H1 (cell line): ENCODE data around the gene ZNF277. TPM values are rescaled to one million over a fixed set of nuclear protein-coding genes. Genes with fewer than 3 reads are reported as not detected.

Source experiments
- BACH1 ChIP-seq: IDR thresholded peaks from 2 replicates; pipeline ENCODE4 v1.6.1; 2012; ENCODE audit warnings: low read length, improper control_type of control experiment
- CTCF ChIP-seq, 3 experiments: IDR thresholded peaks; 1 replicate in 2 of 3; 2 replicates in 1 of 3; pipeline versions ENCODE4 v1.5.1 to v1.6.1; 2011; ENCODE audit warnings: low read length in 3 of 3, mild to moderate bottlenecking in 3 of 3, inconsistent platforms in 2 of 3, low read depth in 1 of 3, moderate library complexity in 1 of 3; ENCODE audit not compliant: insufficient read depth in 1 of 3; ENCODE audit errors: control extremely low read depth in 1 of 3
- TAF1 ChIP-seq: IDR thresholded peaks from 2 replicates; pipeline ENCODE4 v1.6.1; 2011; ENCODE audit warnings: mild to moderate bottlenecking, low read depth, low read length
- YY1 ChIP-seq: IDR thresholded peaks from 2 replicates; pipeline ENCODE4 v1.6.1; 2011; ENCODE audit warnings: low read depth, mild to moderate bottlenecking, low read length
- polyA plus RNA-seq, 7 experiments: library from polyadenylated mRNA; depleted of rRNA in 3 of 7; stranded (reverse) in 5 of 7; unstranded in 2 of 7; fragments of >200 nt in 5 of 7; fragments of 200-250 nt in 2 of 7; gene quantifications; 1 replicate in 5 of 7; 2 replicates in 1 of 7; 4 replicates in 1 of 7; pipeline versions ENCODE4 v1.2.1 to v1.2.3, GENCODE V29; 2011 to 2013; ENCODE audit warnings: missing spikeins in 2 of 7, mixed read lengths in 2 of 7
- total RNA-seq: library from RNA; stranded (reverse); fragmentation: NEBNext Ultra II Directional; extraction: Animal tissue kit (Norgen Biotek cat#: 25700); gene quantifications from 2 replicates; pipeline ENCODE4 v1.2.1, GENCODE V29; 2021

ZNF277 gene
- total and polyA plus RNA-seq, 2 of the 8 experiments (the other 6 are each of a cell fraction or from before 2014, with no cell fraction given) = 5.1 to 21.7 TPM

GRCh38 chr7:112296432-112296831 lies 89.9 kb downstream of the ZNF277 start (continued):
- no peak for TF ChIP-seq CTCF (IDR thresholded peaks at IDR 0.05; ENCODE audit: control extremely low read depth in 1 of 3, insufficient read depth in 1 of 3, low read depth in 1 of 3, low read length in 3 of 3)
- no peak for TF ChIP-seq BACH1
- no peak for TF ChIP-seq TAF1
- TF ChIP-seq YY1 = no peak
